ENCODE measurements around the gene RARRES2.
"Not testable (repeated sequence)": the region's sequence is repeated elsewhere in the genome, so short reads cannot be mapped to it uniquely, and the experiment has no call there.

The RARRES2 gene

GRCh38 chr7:150313870-150314269 is 27.6 kb downstream of the RARRES2 start:
- no peak for DNase-seq

GRCh38 chr7:150313367-150313809 is 28.0 kb downstream of the RARRES2 start:
- DNase-seq: no peak

- not testable (repeated sequence) for DNase-seq
Measured at GRCh38 chr7:150312649-150313366, 28.6 kb downstream of the RARRES2 start.

GRCh38 chr7:150311711-150312110 is 29.7 kb downstream of the RARRES2 start:
- no peak for DNase-seq

GRCh38 chr7:150311146-150311545 is 30.3 kb downstream of the RARRES2 start:
- no peak for DNase-seq

- no peak for DNase-seq
Measured at GRCh38 chr7:150308575-150308974, 32.9 kb downstream of the RARRES2 start.

GRCh38 chr7:150307904-150308303 is 33.5 kb downstream of the RARRES2 start:
- DNase-seq: no peak

GRCh38 chr7:150307129-150307528 is 34.3 kb downstream of the RARRES2 start:
- DNase-seq: no peak

- DNase-seq: not testable (repeated sequence)
Measured at GRCh38 chr7:150306377-150306776, 35.1 kb downstream of the RARRES2 start.

- not testable (repeated sequence) for DNase-seq
Measured at GRCh38 chr7:150305903-150306284, 35.5 kb downstream of the RARRES2 start.

GRCh38 chr7:150305259-150305902 is 36.0 kb downstream of the RARRES2 start:
- DNase-seq: not testable (repeated sequence)

GRCh38 chr7:150304499-150305258 is 36.8 kb downstream of the RARRES2 start:
- not testable (repeated sequence) for DNase-seq

GRCh38 chr7:150302908-150303310 is 38.5 kb downstream of the RARRES2 start:
- DNase-seq: not testable (repeated sequence)

- DNase-seq: not testable (repeated sequence)
Measured at GRCh38 chr7:150297978-150298377, 43.5 kb downstream of the RARRES2 start.

- not testable (repeated sequence) for DNase-seq
Measured at GRCh38 chr7:150296802-150297201, 44.6 kb downstream of the RARRES2 start.

GRCh38 chr7:150295614-150296013 is 45.8 kb downstream of the RARRES2 start:
- not testable (repeated sequence) for DNase-seq

GRCh38 chr7:150295027-150295426 is 46.4 kb downstream of the RARRES2 start:
- DNase-seq: not testable (repeated sequence)

- not testable (repeated sequence) for DNase-seq
Measured at GRCh38 chr7:150290317-150290716, 51.1 kb downstream of the RARRES2 start.

GRCh38 chr7:150288816-150289215 is 52.6 kb downstream of the RARRES2 start:
- not testable (repeated sequence) for DNase-seq
